Measurements from ENCODE around the gene RPE65.

GRCh38 chr1:68460935-68461334 is 11.2 kb upstream of the RPE65 start:
- no peak for TF ChIP-seq RFX5 (IDR thresholded peaks at IDR 0.05; ENCODE audit: borderline replicate concordance, low read depth, low read length)
- no peak for TF ChIP-seq EP300 (IDR thresholded peaks at IDR 0.05; ENCODE audit: borderline replicate concordance in 1 of 2, low read depth in 2 of 2, low read length in 2 of 2)
- TF ChIP-seq PHF8 (conservative IDR thresholded peaks at IDR 0.05; ENCODE audit: low read depth, low read length): no peak
- TF ChIP-seq CHD2 (IDR thresholded peaks at IDR 0.05; ENCODE audit: low read length): no peak
- TF ChIP-seq RAD21 (IDR thresholded peaks at IDR 0.05 in 1 of 2, conservative IDR thresholded peaks at IDR 0.05 in 1 of 2; ENCODE audit: low read depth in 2 of 2, low read length in 2 of 2): no peak

Data from H1 (cell line).